Keratinocyte (primary cell): ENCODE measurements around the gene PHACTR2. TPM values are rescaled to one million over a fixed set of nuclear protein-coding genes. Genes with fewer than 3 reads are reported as not detected.

Source experiments
- DNase-seq: peaks from one replicate; pipeline ENCODE4 v3.0.0-alpha.2; 2011; ENCODE audit warnings: low read depth, missing footprints, low spot score
- FAIRE-seq: peaks from 2 replicates; lab custom pipeline; 2011; peaks lifted over from hg19 to GRCh38; lab: Jason Lieb, UNC
- H2AFZ ChIP-seq: 2 replicates; pipeline ENCODE4 v1.6.0; 2012; ENCODE audit warnings: low read length, control low read depth, inconsistent platforms; ENCODE audit not compliant: control insufficient read depth
- H3K27ac ChIP-seq: 2 replicates; pipeline ENCODE4 v1.5.1; 2011; ENCODE audit warnings: low read length; ENCODE audit not compliant: control insufficient read depth, insufficient read depth
- H3K27me3 ChIP-seq: 3 replicates; pipeline ENCODE4 v1.6.0; 2011; ENCODE audit warnings: low read length; ENCODE audit not compliant: control insufficient read depth, insufficient read depth; ENCODE audit errors: extremely low read depth
- H3K36me3 ChIP-seq, 2 experiments: 2 replicates in 1 of 2; 3 replicates in 1 of 2; pipeline ENCODE4 v1.5.1; 2011; ENCODE audit warnings: low read length in 2 of 2, mild to moderate bottlenecking in 1 of 2; ENCODE audit not compliant: control insufficient read depth in 2 of 2, insufficient read depth in 2 of 2; ENCODE audit errors: extremely low read depth in 1 of 2
- H3K4me1 ChIP-seq: 3 replicates; pipeline ENCODE4 v1.5.1; 2011; ENCODE audit warnings: low read length; ENCODE audit not compliant: control insufficient read depth, insufficient read depth; ENCODE audit errors: extremely low read depth
- H3K4me2 ChIP-seq: 3 replicates; pipeline ENCODE4 v1.6.0; 2011; ENCODE audit warnings: low read depth, low read length; ENCODE audit not compliant: control insufficient read depth, insufficient read depth; ENCODE audit errors: extremely low read depth
- H3K4me3 ChIP-seq, 3 experiments: fragments of 200-600 bp in 1 of 3; sonication (generic) in 1 of 3; 2 replicates in 2 of 3; 3 replicates in 1 of 3; pipeline ENCODE4 v1.5.1; 2011 to 2016; ENCODE audit warnings: low read length in 3 of 3, mild to moderate bottlenecking in 3 of 3, control low read depth in 2 of 3, inconsistent platforms in 1 of 3, low read depth in 1 of 3, mixed read lengths in 1 of 3, mixed run types in 1 of 3, moderate library complexity in 1 of 3; ENCODE audit not compliant: control insufficient read depth in 2 of 3, insufficient read depth in 2 of 3; ENCODE audit errors: extremely low read depth in 1 of 3
- H3K79me2 ChIP-seq: 2 replicates; pipeline ENCODE4 v1.6.0; 2012; ENCODE audit warnings: low read length; ENCODE audit not compliant: control insufficient read depth, insufficient read depth
- H3K9ac ChIP-seq: 3 replicates; pipeline ENCODE4 v1.6.0; 2011; ENCODE audit warnings: low read length; ENCODE audit not compliant: control insufficient read depth, insufficient read depth; ENCODE audit errors: extremely low read depth
- H3K9me1 ChIP-seq: 3 replicates; pipeline ENCODE4 v1.6.0; 2011; ENCODE audit warnings: low read length; ENCODE audit not compliant: control insufficient read depth, insufficient read depth; ENCODE audit errors: extremely low read depth
- H3K9me3 ChIP-seq: 2 replicates; pipeline ENCODE4 v1.5.1; 2012; ENCODE audit warnings: low read depth, low read length; ENCODE audit not compliant: control insufficient read depth
- H4K20me1 ChIP-seq: 3 replicates; pipeline ENCODE4 v1.6.0; 2011; ENCODE audit warnings: low read length; ENCODE audit not compliant: control insufficient read depth, insufficient read depth; ENCODE audit errors: extremely low read depth
- CTCF ChIP-seq, 3 experiments: IDR thresholded peaks in 1 of 3; conservative IDR thresholded peaks in 1 of 3; optimal IDR thresholded peaks in 1 of 3; 2 replicates in 2 of 3; 3 replicates in 1 of 3; pipeline versions ENCODE3 to v1.5.1; 2011; ENCODE audit warnings: low read length in 3 of 3, mild to moderate bottlenecking in 3 of 3, moderate library complexity in 2 of 3, control low read depth in 1 of 3, inconsistent platforms in 1 of 3; ENCODE audit not compliant: insufficient read depth in 2 of 3; ENCODE audit errors: extremely low read depth in 1 of 3
- EZH2 ChIP-seq: IDR thresholded peaks from one replicate; pipeline ENCODE4 v1.6.1; 2012; ENCODE audit warnings: inconsistent platforms, mild to moderate bottlenecking, low read length, moderate library complexity
- dilution Hi-C: fragments of 300-500 bp; cut with MboI; formaldehyde crosslinking; loops from one replicate; pipeline ENCODE4 v1.7.0; 2020; ENCODE audit warnings: low sequenced_read_pairs; ENCODE audit not compliant: extremely low pct_ligation_motif_present
- polyA plus RNA-seq, 5 experiments: library from polyadenylated mRNA; depleted of rRNA in 3 of 5; stranded (reverse) in 3 of 5; stranded (forward) in 1 of 5; unstranded in 1 of 5; fragments of >200 nt; gene quantifications; 1 replicate in 1 of 5; 2 replicates in 3 of 5; 3 replicates in 1 of 5; pipeline versions ENCODE4 v1.2.1 to v1.2.3, GENCODE V29; 2011 to 2012; ENCODE audit warnings: missing spikeins in 2 of 5, low read depth in 1 of 5, low replicate concordance in 1 of 5

Gene PHACTR2
- polyA plus RNA-seq, 1 donor (not counting 4 experiments of a cell fraction or from before 2014, with no cell fraction given): 9.4 TPM

GRCh38 chr6:143753678-143754077 lies 75.9 kb downstream of the PHACTR2 start:
- no peaks in the 10 kb centered on the region for H3K27me3 ChIP-seq
- H3K9me3 ChIP-seq: no peaks in the 10 kb centered on the region
- H4K20me1 ChIP-seq: no peaks in the 10 kb centered on the region
- H3K4me2 ChIP-seq: no peak overlapping the region
- no peaks in the 10 kb centered on the region for H3K9me1 ChIP-seq
- H3K4me3 ChIP-seq: no peak overlapping the region
- no peaks in the 10 kb centered on the region for H3K4me1 ChIP-seq
- no peak for DNase-seq
- H3K79me2 ChIP-seq: no peaks in the 10 kb centered on the region
- FAIRE-seq: no peak
- no peak overlapping the region for H3K9ac ChIP-seq
- TF ChIP-seq EZH2 (no peak), CTCF (optimal IDR thresholded peaks at IDR 0.05 in 1 of 3, IDR thresholded peaks at IDR 0.05 in 1 of 3, conservative IDR thresholded peaks at IDR 0.05 in 1 of 3; ENCODE audit: extremely low read depth in 1 of 3, insufficient read depth in 2 of 3, low read length in 3 of 3) (no peak)
- peaks cover 0 to 2% of the 10 kb centered on the region in 2 experiments for H3K36me3 ChIP-seq
- dilution Hi-C loops: no loop called here
- H3K27ac ChIP-seq: no peak overlapping the region
- H2AFZ ChIP-seq: no peak overlapping the region

- DNase-seq: no peak
- Histone ChIP-seq H2AFZ (no peak overlapping the region), H3K27me3 (no peaks in the 10 kb centered on the region), H3K9me1 (no peaks in the 10 kb centered on the region), H3K4me1 (no peaks in the 10 kb centered on the region), H3K4me2 (no peak overlapping the region), H3K9ac (no peak overlapping the region), H3K36me3 (peaks cover 0 to 2% of the 10 kb centered on the region in 2 experiments), H3K9me3 (no peaks in the 10 kb centered on the region), H3K4me3 (no peak overlapping the region), H4K20me1 (no peaks in the 10 kb centered on the region), H3K27ac (no peak overlapping the region), H3K79me2 (no peaks in the 10 kb centered on the region)
- FAIRE-seq: no peak
- dilution Hi-C loops: no loop called here
- TF ChIP-seq CTCF (optimal IDR thresholded peaks at IDR 0.05 in 1 of 3, IDR thresholded peaks at IDR 0.05 in 1 of 3, conservative IDR thresholded peaks at IDR 0.05 in 1 of 3; ENCODE audit: extremely low read depth in 1 of 3, insufficient read depth in 2 of 3, low read length in 3 of 3) (no peak), EZH2 (no peak)
Observed at GRCh38 chr6:143754204-143754603, 76.4 kb downstream of the PHACTR2 start.
